ENCODE data around the gene SLC15A3.
"Not testable (repeated sequence)": the region's sequence is repeated elsewhere in the genome, so short reads cannot be mapped to it uniquely, and the experiment has no call there.

The SLC15A3 gene

GRCh38 chr11:60913793-60914632 lies 38.0 kb downstream of the SLC15A3 start, which contains the start of gene TMEM109:
Gene TMEM109 (plus strand): TSS chr11:60914158. CDS start chr11:60919694, 5,536 bp downstream.
- peak; percentile 80 for DNase-seq (ENCODE audit: low read depth, low spot score)

DNA sequence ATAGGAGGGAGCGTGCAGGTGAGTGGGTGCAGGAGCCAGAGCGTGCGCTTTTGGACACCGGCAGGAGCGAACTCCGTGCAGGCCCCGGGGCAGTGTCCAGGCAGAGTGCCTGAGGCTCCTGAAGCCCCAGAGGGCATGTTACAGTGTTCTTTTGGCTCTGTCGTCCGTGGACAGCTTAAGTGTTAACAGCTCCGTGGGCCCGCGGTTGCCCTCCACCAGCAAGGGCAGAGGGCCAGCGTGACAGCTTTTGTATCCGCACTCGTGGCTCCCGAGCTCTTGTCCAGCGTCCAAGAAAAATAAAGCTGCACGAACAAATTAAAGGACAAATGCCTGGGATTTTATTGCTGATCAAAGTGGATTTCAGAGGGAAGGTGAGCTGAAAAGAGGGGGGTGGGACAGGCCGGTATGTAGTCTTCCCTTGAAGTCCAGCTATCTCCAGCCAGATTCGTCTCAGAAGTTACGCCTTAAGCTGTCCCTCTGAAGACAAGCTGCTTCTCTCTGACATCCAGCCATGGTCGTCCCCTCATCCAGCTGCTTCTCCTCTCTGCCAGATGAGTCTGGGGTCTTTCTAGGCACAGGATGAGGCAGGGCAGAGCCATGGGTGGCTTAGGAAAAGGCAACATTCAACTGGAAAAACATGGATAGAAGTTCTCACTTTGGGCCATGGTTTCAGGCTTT lies 39.0 kb downstream of the SLC15A3 start:
- no peak for DNase-seq (ENCODE audit: low read depth, low spot score)

DNA sequence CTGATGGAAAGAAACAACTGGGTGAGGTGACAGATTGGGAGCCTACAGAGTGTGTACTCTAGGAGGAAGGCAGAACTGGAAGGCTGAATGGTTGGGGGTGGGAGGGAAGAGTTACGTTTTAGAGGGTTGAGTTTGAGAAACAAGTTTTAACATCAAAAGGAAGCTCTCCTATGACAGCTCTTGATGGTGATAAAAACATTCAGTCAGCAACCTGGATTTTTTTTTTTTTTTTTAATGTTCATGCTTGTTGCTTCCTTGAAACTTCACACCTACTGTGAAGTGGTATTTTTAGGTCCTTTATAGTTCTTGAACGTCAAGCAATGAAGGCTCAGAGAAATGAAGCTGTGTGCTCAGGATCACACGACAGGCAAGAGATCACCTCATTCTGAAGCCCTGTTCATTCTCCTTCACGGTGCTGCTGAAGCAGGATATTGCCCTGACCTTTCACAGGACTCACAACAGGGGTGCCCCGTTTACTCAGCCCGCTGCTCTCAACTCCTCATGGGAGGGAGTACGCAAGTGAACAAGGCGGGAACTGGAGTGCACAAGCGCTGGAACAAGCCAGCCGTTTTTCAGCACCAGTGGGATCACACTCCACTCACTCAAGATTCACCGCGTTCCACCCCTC lies 39.6 kb downstream of the SLC15A3 start:
- DNase-seq (ENCODE audit: low read depth, low spot score), result peak; percentile 87

DNA sequence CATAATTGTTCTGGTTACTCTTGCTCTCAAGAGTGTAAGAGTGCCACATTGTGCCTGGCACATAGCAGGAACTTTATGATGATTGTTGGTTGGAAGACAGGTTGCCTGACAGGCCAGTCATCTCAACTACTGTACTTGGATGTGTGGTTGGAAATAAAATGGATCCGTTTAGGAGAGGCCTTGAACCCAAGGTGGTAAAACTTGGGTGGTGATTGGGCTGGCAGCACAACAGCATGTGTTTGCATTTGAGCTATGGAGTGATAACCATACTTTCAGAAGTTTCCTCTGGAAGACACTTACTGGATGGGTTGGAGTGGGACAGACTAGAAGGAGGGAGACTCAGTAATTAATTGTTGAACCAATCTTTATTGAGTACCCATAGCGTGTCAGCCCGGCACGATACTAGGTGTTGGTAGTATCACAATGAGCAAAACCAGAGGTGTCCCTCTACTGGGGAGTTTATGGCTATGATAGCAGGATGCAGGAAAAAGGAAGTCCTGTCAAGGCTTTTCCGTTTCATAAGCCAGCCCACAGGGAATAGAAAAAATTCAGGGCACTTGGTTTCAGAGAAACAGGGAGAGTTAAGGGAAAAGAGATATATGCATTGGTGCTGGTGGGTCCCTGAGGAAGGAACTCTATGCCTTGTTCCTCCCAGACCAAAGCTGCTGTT lies 41.1 kb downstream of the SLC15A3 start:
- no peak for DNase-seq (ENCODE audit: low read depth, low spot score)

- no peak for DNase-seq (ENCODE audit: low read depth, low spot score)
Observed at GRCh38 chr11:60910281-60910687, 41.7 kb downstream of the SLC15A3 start.

DNA sequence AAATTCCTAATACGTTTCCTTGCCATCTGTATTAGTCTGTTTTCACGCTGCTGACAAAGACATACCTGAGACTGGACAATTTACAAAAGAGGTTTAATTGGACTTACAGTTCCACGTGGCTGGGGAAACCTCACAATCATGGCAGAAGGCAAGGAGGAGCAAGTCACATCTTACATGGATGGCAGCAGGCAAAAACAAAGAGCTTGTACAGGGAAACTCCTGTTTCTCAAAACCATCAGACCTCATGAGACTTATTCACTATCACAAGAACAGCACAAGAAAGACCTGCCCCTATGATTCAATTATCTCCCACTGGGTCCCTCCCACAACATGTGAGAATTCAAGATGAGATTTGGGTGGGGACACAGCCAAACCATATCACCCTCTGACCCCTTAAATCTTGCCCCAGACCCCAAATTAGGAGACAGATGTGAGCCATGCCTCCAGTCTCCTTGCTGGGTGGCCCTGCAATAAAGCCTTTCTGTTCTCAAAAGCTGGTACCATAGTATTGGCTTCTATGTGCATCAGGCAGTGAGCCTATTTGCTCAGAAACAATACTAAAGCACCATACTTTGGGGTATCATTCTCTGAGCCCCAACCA lies 42.2 kb downstream of the SLC15A3 start:
- DNase-seq (ENCODE audit: low read depth, low spot score), result not testable (repeated sequence)

DNA sequence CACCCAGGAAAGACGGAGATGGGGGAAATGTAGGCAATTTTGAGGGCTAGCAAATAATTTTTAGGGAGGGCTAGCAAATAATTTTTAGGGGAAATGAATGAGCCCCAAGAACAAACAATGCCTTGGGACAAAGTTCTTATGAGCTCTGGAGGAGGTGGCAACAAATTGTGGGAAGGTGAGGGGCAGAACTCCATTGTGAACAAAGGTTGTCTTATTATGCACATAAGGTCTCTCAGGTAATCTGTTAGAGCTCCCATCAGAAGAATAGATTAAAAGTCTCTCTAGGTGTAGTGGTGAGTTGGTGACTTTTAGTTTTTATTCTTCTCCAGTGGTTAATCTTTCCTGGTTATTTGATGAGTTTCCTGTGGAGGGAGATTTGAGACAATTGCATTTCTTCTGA lies 43.2 kb downstream of the SLC15A3 start:
- DNase-seq (ENCODE audit: low read depth, low spot score), result no peak

- peak; percentile 91 for DNase-seq (ENCODE audit: low read depth, low spot score)
Observed at GRCh38 chr11:60906132-60906972, 45.6 kb downstream of the SLC15A3 start, which contains the start of gene PRPF19. Gene PRPF19 (minus strand): TSS chr11:60906585. CDS start chr11:60906382, 203 bp downstream.

- no peak for DNase-seq (ENCODE audit: low read depth, low spot score)
Observed at GRCh38 chr11:60905551-60906113, 46.3 kb downstream of the SLC15A3 start.

DNA sequence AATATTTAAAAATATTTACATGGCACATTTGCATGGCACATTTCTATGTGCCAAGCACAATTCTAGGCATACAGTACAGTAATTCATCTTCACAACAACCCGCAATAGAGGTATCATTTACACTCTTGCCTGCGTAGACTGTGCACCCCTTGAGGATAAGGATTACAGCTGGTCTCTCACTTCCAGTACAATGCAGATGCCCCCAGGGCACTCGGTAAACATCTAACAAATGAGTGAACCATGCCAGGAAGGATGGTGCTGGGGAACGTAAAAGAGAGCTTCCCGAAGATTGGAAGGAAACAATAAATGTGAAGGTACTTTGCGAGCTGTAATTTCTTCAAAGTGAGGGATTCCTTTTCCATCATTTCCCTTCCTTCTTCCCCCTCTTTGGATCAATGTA lies 46.9 kb downstream of the SLC15A3 start:
- no peak for DNase-seq (ENCODE audit: low read depth, low spot score)

GRCh38 chr11:60902625-60903024 lies 49.4 kb downstream of the SLC15A3 start:
- no peak for DNase-seq (ENCODE audit: low read depth, low spot score)

DNA sequence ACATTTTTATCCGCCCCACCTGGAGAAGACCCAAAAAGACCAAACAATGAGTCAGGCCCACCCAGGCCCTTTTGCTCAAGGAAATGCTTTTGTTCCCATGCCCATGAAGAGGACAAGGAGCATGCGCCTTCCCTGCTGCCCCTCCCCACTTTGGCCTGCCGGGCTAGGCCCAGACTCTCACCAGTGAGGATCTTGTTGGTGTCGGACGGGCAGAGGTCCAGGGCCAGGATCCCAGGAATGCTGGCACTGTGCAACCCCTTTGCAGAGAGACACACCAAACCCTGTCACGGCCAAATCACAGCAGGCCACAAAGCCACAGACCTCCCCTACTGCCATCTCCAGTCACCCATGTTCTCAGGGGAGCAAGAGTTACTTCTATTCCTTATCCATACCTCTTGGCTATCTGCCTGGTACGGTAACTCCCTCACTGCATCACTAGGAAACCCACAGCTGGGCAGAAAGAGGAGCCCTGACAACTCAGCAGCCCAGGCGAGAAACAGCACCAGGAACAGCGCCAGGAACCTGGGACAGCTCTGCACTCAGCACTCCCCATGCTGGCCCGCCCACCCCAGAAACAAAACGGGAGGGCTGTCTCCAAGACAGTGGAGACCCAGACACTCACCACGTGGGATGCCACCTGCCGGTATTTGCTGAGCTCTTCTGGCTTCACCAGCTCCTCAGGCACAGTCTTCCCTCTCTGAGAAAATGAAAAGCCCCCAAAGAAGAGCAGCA lies 51.1 kb downstream of the SLC15A3 start:
- DNase-seq (ENCODE audit: low read depth, low spot score), result no peak

DNA sequence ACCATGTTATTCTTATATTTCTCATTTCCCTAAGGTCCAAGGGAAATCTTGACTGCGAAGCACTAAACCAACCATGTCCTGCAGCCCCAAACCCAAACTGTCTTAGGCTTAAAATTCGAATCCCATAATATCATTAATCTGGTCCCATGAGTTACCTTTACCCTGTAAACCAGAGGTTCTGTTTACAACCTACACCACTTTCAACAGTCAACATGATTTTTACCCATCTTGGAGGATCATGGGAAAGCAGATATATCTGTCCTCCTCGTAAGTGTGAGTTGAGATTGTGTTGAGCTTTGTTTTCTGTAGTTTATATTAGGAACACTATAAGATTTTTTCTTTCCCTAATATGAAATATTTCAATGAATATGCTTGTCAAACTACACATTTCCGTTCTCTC lies 52.0 kb downstream of the SLC15A3 start:
- DNase-seq (ENCODE audit: low read depth, low spot score), result no peak

DNA sequence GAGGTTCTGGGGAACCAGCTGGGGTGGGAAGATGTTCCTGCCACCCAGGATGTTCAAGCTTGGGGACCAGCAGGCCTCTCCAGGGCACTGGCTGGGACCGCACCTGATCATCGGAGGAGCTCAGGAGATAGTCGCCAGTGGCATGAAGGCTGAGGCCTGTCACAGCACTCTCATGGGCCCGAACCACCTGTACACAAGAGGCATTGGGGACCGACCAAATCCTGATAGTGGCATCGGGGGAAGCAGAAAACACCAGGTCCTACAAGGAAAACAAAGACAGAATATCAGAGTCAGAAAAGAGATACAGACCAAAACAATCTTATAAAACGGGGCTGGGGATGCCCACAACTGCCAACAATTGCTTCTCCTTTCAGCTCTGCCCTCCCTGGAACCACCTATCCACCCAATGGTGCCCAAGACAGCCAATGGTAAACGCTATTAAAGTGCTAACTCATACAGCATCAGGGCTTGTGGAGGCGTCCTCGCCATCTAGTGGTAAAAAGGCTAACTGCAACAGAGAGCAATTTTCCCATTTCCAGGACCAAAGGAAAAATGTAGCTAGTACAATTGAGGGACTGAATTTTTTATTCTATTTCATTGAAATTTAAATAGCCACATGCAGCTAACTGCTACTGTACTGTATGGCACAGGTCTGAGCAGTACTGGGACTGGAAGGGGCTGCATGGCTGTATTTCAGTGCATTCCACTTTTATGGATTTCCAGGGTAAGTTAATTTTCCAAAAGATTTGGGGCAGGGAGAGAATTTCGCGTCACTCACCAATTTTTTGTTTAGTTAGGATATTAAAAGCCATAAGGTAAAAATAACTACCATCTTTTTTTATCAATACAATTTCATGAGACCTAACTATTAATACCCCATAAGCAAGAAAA lies 52.7 kb downstream of the SLC15A3 start:
- no peak for DNase-seq (ENCODE audit: low read depth, low spot score)

GRCh38 chr11:60897496-60897895 lies 54.5 kb downstream of the SLC15A3 start:
- no peak for DNase-seq (ENCODE audit: low read depth, low spot score)

DNA sequence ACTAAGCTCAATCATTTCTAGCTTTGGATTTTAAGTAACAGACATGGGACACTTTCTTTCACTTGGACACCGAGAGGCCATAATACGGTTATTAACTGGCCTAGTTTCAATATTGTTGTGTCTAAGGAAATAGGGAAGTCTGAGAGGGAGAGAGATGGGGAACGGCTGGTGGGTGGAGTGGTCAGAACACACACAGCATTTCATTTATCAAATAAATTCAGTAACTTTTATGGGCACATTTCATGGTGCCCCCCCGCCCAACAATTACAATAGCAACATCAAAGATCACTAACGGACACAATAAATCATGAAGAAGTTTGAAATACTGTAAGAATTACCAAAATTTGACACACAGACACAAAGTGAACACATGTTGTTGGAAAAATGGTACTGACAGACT lies 56.3 kb downstream of the SLC15A3 start:
- no peak for DNase-seq (ENCODE audit: low read depth, low spot score)

DNA sequence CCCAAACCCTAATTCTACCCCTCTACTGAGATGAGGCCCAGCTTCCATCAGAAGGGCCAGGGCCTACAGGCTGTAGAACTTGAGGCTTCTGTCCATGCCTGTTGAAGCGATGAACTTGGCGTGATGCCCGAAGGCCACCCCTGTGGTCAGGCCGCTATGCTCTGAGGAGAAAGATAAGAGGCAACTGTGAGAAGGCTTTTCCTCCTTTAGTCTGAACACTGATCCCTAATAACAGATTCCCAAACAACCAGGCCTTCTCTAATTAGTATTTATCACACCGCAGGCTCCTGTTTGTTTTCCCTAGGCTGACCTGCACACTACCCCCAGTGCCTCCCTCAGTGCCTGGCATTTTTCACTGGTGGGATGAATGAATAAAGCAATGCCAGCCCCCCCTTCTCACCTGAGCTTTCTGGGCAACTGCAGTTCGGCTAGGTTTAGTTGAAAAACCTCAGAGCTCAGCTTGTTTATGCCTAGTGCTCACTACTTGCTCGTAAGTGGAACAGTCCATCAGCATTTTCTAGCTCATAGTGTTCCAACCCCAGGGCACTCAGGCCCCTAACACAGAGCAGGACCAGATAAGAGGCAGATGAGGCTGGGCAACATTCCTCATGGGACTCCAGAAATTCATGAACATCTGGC lies 60.8 kb downstream of the SLC15A3 start:
- no peak for DNase-seq (ENCODE audit: low read depth, low spot score)

DNA sequence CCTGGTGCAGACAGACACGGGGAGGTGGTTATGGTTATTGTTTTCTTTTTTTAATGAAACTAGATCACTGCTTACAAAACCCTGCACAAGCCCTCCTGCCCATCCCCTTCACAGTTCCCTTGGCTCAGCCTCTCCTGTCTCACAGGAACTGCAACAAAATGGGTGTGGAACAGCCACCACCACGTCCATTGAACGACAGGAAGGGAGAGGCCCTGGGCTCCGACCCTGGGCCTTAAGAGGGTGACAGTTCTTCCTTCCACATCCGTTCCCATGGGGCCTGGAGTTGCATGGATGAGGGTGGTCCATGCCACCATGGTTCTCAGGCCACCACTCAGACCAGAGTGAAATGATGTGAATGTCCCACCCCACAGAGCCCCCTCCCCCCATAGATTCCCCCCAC lies 61.3 kb downstream of the SLC15A3 start:
- DNase-seq (ENCODE audit: low read depth, low spot score), result no peak
